Activated T-cell treated with anti-CD3 and anti-CD28 coated beads for 4 hours (primary cell): ENCODE data around the gene CCDC43.
"Not testable (repeated sequence)": the region's sequence is repeated elsewhere in the genome, so short reads cannot be mapped to it uniquely, and the experiment has no call there.

ENCODE experiments used
- DNase-seq: peaks from one replicate; pipeline ENCODE4 v3.0.0-alpha.2; 2020

CCDC43 gene

GRCh38 chr17:44689477-44690217, at the start of gene CCDC43:
Gene CCDC43 (minus strand): TSS chr17:44689776. CDS start chr17:44689753, 23 bp downstream.
- DNase-seq: peak; percentile 88

- no peak for DNase-seq
Observed at GRCh38 chr17:44738214-44738906, 48.8 kb upstream of the CCDC43 start.

- DNase-seq: no peak
Observed at GRCh38 chr17:44736551-44737240, 47.1 kb upstream of the CCDC43 start.

GRCh38 chr17:44734272-44734671, 44.7 kb upstream of the CCDC43 start:
- no peak for DNase-seq

GRCh38 chr17:44733753-44734152, 44.2 kb upstream of the CCDC43 start:
- DNase-seq: no peak

GRCh38 chr17:44726121-44726520, 36.5 kb upstream of the CCDC43 start:
- DNase-seq: not testable (repeated sequence)

GRCh38 chr17:44722254-44722653, 32.7 kb upstream of the CCDC43 start:
- no peak for DNase-seq

- DNase-seq: no peak
Observed at GRCh38 chr17:44719444-44719843, 29.9 kb upstream of the CCDC43 start.

GRCh38 chr17:44708401-44709263, 19.1 kb upstream of the CCDC43 start, which contains the start of gene DBF4B:
Gene DBF4B (plus strand): TSS chr17:44708665. CDS start chr17:44708821, 156 bp downstream.
- DNase-seq: peak; percentile 79

- DNase-seq: no peak
Observed at GRCh38 chr17:44707755-44708400, 18.3 kb upstream of the CCDC43 start.

- DNase-seq: not testable (repeated sequence)
Observed at GRCh38 chr17:44700288-44700687, 10.7 kb upstream of the CCDC43 start.

GRCh38 chr17:44693609-44694008, 4.0 kb upstream of the CCDC43 start:
- DNase-seq: no peak

- not testable (repeated sequence) for DNase-seq
Observed at GRCh38 chr17:44690746-44691306, 1.2 kb upstream of the CCDC43 start.

- no peak for DNase-seq
Observed at GRCh38 chr17:44688675-44689476, 700 bp downstream of the CCDC43 start.

GRCh38 chr17:44688200-44688599, 1.4 kb downstream of the CCDC43 start:
- DNase-seq: no peak

- no peak for DNase-seq
Observed at GRCh38 chr17:44687756-44688155, 1.8 kb downstream of the CCDC43 start.

- not testable (repeated sequence) for DNase-seq
Observed at GRCh38 chr17:44683303-44683702, 6.3 kb downstream of the CCDC43 start.

GRCh38 chr17:44677136-44677535, 12.4 kb downstream of the CCDC43 start:
- DNase-seq: no peak

GRCh38 chr17:44673893-44674292, 15.7 kb downstream of the CCDC43 start:
- DNase-seq: no peak

GRCh38 chr17:44672479-44673093, 17.0 kb downstream of the CCDC43 start:
- no peak for DNase-seq
